GM21717 (cell line): ENCODE measurements around the gene IL15RA.
A peak's percentile ranks its signal among the peaks of the same experiment; 100 is the strongest.
"Not testable (repeated sequence)": the region's sequence is repeated elsewhere in the genome, so short reads cannot be mapped to it uniquely, and the experiment has no call there.

ENCODE experiments used
- ATAC-seq: cut with Tn5 transposase; IDR thresholded peaks from one replicate; pipeline ENCODE4 v1.9.1; 2021; ENCODE audit warnings: mild to moderate bottlenecking, moderate library complexity; ENCODE audit not compliant: unreplicated experiment

Gene IL15RA

DNA sequence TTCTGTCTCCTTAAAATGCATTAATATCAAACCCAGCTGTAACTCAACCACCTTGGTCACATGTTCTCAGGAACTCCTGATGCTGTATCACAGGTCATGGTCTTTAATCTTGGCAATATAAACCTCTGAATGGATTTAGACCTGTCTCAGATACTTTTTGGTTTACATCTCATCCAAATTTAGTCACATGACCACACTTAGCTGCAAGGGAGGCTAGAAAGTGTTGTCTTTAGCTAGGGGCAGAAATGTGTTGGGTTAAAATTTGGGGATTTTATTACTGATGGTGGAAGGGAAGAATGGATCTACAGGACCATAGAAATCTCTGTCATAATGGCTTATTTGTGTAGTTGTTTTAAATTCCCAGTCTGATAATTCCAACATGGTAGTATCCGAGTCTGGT is 29.6 kb upstream of the IL15RA start:
- ATAC-seq, result no peak

DNA sequence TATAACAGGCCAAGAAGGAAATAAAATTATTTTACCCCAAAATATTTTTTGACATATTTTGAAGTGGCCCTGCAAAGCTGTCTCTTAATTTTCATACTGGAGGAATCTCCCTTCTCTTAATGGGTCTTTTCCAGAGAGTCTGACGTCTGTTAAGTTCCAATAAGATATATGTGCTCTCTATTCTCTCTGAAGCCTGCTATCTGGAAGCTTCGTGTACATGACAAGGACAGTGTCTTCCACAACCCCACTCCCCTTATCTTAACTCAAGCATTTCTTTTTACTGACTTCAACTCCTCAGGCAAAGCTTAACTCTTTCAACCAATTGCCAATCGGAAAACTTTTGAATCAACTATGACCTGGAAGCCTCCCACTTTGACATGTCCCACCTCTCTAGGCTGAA is 29.2 kb upstream of the IL15RA start:
- no peak for ATAC-seq

DNA sequence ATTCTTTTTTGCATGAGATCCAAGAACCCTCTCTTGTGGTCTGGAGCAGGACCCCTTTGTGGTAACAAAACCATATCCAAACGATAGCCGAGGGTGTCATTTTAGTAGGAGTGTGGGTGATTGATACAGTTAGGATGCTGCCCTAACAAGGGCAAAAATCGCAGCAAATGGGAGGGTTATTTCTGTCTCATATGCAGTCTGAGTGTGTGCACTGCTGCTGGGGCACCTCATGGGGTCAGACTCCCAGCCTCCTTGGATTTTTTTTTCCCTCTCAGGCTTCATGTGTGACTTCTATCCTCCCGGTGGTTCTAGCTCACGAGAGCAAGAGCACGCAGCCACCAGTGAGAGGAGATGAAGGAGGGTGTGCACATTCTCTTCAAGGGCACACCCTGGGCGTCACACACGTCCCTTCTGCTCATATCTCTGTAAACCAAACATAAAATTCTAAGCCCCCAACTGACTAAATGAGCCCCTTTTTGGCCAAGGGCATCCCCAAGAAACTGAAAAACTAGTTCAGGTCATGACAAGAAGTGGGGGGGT is 28.6 kb upstream of the IL15RA start:
- ATAC-seq, result no peak

DNA sequence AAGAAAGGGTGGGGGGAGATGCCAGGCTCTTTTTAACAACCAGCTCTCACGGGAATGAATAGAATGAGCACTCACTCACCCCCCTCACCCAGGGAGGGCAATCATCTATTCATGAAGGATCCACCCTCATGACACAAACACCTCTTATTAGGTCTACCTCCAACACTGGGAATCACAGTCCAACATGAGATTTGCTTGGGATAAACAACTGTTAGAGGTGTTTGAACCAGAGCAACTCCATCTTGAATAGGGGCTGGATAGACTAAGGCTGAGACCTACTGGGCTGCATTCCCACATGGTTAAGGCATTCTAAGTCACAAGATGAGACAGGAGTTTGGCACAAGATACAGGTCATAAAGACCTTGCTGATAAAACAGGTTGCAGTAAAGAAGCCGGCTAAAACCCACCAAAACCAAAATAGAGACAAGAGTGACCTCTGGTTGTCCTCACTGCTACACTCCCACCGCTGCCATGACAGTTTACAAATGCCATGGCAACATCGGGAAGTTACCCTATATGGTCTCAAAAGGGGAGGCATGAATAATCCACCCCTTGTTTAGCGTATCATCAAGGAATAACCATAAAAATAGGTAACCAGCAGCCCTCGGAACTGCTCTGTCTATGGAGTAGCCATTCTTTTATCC is 27.9 kb upstream of the IL15RA start:
- ATAC-seq, result not testable (repeated sequence)

DNA sequence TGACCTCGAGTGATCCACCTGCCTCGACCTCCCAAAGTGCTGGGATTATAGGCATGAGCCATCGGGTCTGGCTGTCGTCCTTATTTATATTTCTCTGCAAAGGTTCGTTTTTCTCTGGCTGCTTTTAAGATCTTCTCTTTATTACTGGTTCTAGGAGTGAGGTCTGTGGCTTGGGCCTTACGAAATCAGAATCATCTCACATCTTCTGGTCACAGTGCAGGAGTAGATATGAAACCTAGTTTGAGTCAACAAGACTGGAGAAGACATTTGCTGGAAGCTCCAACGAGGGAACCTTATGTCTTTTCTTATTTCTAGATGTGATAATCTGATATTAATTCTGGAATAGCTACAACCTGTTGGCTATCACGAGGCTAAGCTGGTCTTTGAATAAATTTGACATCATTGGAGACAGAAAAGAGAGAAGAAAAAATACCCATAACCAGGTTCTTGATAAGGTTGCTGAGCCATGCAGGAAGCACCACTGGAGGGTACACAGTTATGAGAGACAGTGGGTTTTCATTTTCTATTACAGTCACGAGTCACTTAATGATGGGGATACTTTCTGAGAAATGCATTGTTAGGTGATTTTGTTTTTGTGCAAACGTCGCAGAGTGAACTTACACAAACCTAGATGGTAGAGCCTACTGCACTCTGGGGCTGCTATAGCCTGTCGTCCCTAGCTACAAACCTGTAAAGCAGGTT is 25.6 kb upstream of the IL15RA start:
- peak; percentile 67 for ATAC-seq

DNA sequence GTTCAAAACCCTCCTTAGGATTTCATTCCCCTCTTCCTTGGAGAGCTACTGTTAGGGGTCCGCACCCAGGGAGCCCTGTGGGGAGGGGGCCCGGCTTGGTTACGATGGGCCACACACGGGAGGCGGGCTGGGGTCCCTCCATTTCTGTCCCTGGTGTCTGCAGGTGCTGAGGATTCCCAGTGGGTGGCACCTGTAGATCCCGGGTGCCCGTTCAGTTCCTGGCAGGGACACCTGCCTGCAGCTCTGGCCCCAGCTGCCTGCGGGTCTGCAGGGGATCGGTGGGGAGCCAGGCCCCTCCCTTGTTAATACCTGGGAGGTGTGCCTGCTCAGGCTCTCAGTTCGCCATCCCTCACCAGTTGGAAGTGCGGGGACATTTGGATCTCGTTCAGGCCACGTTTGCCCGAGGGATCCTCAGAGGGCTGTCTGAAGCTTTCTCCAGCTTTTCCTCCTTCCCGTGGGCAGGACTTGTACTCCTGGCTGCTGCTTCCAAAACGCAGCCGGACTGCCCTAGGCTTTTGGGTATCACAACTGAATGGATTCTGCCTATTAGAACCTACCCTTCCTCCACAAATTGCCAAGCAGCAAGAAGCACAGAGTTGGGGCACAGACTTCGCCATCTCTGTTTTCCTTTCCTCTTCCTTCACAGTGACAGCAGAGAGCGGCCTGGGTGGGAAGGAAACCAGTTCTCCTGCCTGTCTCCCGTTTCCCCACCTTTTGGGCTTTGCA is 22.3 kb upstream of the IL15RA start:
- no peak for ATAC-seq

DNA sequence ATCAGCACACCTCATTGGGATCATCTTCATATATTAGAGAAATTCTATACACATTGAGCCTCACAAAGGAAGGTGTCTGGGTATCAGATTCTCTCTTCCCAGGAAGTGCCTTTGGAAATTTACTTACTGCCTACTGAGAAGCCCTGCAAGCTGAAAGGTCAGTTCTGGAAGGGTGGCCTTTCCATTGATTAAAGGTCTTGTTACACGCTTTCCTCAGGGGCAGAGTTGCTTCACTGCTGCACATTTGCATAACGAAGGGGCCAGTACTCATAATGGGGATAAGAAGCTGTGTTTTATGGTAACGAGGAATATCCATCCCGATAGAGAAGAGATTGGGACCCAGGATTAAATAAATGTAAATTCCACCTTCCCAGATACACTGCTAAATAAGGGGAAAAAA is 19.4 kb upstream of the IL15RA start:
- ATAC-seq, result no peak

DNA sequence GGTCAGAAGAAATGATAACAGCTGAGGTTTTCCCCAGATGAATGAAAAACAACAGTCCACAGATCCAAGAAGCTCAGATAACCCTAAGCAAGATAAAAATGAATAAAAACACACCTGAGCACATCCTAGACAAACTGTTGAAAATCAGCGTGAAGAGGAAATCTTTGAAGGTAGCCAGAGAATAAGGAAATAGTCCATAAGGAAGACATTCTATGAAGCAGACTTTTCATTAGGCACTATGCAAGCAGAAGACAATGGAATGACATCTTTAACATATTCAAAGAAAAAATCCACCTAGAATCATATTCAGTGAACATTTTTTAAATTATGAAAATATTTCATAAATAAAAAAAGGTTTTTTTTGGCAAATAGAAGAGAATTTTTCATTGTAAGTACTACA is 15.1 kb upstream of the IL15RA start:
- ATAC-seq, result no peak

DNA sequence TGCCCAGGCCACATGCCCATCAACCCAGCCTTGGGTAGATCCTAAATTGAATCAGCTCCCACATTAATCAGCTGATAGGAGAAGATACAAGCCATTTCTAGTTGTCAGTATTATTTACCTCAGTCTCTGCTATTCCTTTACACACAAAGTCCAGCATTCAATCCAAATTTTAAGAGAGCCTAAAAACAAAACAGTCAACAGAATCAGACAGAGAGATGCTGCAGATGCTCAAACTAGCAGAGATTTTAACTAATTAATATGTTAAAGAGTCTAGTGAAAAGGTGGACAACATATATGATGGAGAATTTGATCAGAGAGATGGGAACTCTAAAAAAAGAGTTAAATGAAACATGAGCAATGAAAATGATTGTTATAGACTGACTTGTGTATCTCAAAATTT is 14.4 kb upstream of the IL15RA start:
- ATAC-seq, result no peak

DNA sequence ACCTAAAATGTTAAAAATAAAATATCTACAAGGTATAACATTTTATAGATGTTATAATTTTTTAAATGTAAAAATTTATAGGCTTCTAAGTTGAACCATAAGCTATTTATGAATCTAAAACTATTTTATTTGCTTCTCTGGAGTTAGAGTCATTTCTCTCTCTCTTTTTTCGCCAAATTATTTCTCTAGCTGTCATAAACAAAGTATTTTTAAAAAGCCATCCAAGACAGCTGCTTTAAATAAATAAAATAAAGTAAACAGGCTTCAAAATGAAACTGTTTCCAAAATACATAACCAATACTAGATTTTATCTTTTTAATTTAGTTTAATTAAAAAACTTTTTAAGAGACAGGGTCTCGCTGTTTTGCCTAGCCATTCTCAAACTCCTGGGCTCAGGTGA is 12.4 kb upstream of the IL15RA start:
- no peak for ATAC-seq

DNA sequence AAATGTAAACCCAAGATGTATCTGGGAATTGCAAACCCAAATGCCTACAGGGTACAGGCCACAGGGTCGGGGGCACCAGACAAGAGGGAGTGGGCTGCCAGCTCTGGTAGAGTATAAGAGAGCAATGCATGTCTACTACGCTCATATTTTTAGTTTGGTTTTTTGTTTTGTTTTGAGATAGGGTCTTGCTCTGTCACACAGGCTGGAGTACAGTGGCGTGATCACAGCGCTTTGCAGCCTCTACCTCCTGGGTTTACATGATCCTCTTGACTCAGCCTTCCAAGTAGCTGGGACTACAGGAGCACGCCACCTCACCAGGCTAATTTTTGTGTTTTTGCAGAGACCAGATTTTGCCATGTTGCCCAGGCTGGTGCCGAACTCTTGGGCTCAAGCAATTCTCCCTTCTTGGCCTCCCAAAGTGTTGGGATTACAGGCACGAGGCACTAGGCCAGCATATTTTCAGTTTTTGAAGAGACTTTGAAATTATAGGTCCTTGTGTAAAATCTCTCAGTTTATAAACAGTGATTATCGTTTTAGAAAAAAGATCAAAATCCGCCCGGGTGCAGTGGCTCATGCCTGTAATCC is 11.1 kb upstream of the IL15RA start:
- no peak for ATAC-seq

DNA sequence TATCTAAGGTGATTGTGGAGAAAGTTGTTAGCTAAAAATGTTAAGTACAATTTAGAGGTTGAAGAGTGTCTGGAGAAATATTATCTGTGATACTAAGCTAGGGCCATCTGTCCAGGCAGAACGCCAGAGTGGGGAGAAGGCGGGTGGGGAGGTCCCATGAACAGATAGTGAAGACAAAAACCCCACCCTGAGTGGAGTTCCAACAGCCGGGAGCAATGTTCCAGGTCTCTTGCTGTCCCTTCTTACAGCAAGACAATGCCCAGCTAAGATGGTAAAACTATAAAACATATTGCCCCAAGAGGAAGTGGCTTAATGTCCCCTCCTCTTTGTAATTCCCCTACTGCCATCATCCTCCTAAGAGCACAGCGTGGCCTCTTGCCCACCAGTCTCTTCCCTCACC is 10.4 kb upstream of the IL15RA start:
- ATAC-seq, result no peak

DNA sequence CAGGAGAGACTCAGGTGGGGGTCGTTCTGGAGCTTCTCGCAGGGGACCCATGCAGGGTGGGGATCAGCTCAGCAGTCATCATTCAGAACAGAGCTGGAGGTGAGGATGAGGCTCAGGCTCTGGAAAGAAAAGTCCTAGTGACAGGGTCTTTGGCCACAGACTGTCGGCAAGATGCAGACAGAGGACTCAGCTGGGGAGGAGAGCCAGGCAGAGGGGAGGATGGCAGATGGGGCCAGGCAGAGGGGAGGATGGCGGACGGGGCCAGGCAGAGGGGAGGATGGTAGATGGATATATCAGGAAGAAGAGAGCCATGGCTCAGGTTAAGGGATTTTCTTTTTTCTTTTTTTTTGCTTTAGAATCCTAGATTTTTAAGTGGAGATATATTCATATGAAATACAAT is 7.7 kb upstream of the IL15RA start:
- ATAC-seq, result no peak

DNA sequence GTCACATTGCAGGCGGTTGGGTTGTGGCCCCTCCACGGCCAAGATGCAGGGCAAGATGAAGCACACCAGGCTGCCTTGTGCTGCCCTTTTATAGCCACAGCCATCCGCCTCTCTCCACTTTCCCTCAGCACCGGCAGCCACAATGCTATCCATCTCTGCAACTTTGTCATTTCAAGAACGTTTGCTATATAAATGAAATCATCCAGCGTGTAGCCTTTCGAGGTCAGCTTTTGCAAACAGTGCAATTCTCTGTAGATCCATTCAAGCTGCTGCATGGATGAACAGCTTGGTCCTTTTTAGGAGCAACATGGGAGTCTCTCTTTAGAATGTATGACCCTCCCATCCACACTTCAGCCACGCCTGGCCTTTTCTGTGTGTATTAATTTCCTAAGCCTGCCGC is 6.4 kb upstream of the IL15RA start:
- ATAC-seq, result no peak

DNA sequence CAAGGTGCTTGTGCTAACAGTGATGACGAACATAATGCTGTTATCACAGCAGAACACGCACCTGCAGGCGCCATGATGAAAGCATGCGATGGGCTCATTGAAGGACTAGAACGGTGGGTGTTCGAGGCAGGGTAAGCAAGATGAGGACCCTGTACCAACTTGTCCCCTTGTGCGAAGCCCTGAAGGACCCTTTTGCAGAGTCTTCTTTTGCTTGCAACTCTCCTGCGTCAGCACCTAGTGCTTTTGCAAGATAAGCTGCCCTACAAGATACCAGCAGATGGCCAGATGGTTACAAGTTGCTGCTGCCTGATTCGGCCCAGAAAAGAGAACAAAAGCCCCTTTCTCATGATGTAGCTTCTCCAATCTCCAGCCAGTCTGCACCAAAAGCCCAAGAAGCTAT is 4.2 kb upstream of the IL15RA start:
- no peak for ATAC-seq

DNA sequence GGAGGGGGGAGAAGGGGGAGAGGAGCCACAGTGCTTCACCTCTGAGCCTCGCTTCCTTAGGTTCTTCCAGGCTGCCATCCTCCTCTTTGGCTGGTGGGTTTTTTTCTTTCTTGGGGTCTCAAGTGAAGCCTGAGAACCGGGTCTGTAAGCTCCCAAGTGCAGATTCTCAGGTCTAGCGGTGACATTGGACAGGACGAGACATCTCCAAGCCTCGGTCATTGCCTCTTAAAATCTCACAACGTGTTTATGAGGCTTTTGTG is 817 bp upstream of the IL15RA start:
- ATAC-seq, result no peak

DNA sequence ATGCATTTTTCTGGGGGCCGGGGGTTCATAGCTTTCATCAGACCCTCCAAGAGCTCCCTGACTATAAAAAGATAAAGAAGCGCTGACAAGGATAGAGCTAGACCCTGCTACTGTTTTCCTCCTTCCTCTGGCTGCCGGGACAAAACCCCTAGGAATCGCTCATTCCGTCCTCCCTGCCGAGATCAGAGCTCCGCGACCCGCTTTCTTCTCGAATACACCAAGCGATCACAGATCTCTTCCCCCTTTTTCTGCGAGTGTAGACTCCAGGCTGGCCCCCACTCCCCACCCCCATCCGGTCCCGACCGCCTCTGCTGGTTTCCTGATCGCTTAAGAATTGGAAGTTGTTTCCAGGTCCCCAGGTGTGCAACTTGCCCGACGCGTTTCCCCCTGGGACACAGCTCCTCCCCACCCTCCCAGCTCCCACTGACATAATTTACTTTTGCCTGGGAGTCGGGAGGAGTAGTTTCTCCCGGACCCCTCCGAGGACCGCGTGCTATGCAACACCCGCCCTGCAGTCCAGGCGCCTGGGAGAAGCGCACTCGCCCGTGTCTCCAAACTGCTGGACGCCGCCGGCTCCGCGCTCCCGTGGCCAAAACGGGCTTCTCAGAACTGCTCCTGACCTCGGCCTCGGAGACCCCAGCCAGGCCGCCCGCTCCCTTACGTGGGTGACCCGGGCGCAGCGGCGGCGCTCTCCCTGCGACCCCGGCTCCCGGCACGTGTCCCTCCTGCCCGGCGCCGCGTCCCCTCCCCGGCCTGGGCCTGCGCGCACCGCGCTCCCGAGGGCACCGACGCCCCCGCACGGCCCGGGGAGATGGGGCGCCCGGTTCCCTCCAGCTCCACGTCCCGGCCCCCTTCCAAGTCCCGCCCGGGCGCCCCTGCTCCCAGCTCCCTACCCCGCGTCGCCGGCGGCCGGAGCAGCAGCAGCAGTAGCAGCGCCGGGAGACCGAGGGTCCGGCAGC is 552 bp downstream of the IL15RA start:
- peak; percentile 12 for ATAC-seq

DNA sequence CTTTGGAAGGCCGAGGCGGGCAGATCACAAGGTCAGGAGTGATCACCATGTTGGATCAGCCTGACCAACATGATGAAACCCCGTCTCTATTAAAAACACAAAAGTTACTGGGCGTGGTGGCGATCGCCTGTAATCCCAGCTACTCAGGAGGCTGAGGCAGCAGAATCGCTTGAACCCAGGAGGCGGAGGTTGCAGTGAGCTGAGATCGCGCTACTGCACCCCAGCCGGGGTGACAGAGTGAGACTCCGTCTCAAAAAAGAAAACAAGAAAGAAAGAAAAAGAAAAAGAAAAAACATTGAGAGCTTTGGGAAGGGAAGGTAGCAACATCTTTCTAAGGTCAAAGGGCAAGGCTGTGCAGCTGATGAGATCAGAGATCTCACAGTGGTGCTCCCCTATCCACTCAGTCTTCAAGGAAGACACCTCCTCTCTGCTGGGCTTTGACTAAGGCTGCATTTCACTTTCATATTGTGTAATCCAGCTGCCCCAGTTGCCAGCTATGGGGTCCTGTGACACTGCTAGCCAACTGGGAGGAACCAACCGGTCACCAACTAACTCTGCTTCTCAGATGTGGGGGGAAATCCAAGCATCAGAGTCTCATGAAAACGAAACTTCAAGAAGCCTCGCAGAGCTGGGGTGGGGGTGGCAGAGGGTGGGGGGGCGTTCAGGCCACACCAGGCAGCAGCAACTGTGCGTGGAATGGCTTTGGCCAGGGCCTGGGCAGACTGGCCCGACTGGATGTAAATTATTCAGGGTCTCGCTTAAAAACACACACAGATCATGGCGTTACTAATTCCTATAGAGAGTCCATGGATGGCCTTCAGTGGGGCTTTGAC is 1.5 kb downstream of the IL15RA start:
- peak; percentile 63 for ATAC-seq

DNA sequence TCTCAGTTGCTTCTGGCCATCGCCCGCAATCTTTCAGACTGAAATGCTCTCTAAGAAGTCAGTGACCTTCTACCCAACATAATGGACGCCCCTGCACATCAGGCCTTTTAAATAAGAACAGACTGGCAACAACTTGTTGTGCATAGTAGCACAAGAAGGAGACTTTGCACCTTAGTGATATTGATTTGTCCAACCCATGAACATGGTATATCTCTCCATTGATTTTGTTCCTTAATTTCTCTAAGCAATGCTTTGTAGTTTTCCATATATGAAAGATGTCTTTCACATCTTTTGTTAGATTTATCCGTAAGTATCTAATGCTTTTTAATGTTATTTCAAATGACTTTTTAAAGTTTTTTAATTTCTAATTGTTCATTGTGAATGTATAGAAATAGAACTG is 4.3 kb downstream of the IL15RA start:
- no peak for ATAC-seq

DNA sequence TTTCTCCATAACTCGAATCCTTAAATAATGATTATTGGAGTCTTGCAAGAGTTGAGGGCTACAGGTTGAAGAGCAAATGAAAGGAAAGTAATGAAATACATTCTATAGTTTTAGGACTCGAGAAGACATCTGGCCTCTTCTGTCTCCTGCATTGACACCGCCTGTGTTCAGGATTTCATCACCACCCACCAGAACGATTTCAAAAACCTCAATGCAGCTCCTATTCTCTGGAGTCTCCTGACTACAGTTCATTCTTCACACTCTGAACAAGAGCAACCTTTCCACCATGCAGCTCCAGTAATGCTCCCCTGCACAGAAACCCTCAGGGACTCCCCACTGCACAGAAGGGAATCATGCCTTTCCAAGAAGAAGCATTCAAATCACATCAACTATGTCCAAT is 5.5 kb downstream of the IL15RA start:
- ATAC-seq, result no peak
